ENCODE measurements around the gene ILK.

ILK gene

GRCh38 chr11:6620636-6621035 is 17.1 kb downstream of the ILK start:
- no peaks in the 10 kb centered on the region for H3K36me3 Mint-ChIP-seq
- no peak overlapping the region for H3K27ac Mint-ChIP-seq
- no peaks in the 10 kb centered on the region for H3K27me3 Mint-ChIP-seq
- peaks cover 28% of the 10 kb centered on the region for H3K4me1 Mint-ChIP-seq
- H3K9me3 Mint-ChIP-seq, result no peaks in the 10 kb centered on the region
- no peak overlapping the region for H3K4me3 Mint-ChIP-seq
- no peak for ATAC-seq

- Mint-ChIP-seq H3K27ac (no peak overlapping the region), H3K4me1 (peaks cover 23% of the 10 kb centered on the region), H3K4me3 (no peak overlapping the region), H3K27me3 (no peaks in the 10 kb centered on the region), H3K9me3 (no peaks in the 10 kb centered on the region), H3K36me3 (no peaks in the 10 kb centered on the region)
- no peak for ATAC-seq
These were observed 18.2 kb downstream of the ILK start for GRCh38 chr11:6621711-6622211.

GRCh38 chr11:6622261-6623171 is 18.9 kb downstream of the ILK start:
- H3K36me3 Mint-ChIP-seq, result no peaks in the 10 kb centered on the region

GRCh38 chr11:6623391-6624363 is 20.1 kb downstream of the ILK start:
- Mint-ChIP-seq H3K27ac (peak overlapping the region; percentile 17), H3K4me3 (no peak overlapping the region), H3K36me3 (no peaks in the 10 kb centered on the region), H3K27me3 (no peaks in the 10 kb centered on the region), H3K9me3 (no peaks in the 10 kb centered on the region), H3K4me1 (peaks cover 32% of the 10 kb centered on the region)
- no peak for ATAC-seq

More at GRCh38 chr11:6622261-6623171, 18.9 kb downstream of the ILK start:
- ATAC-seq, result no peak
- no peaks in the 10 kb centered on the region for H3K9me3 Mint-ChIP-seq
- H3K27me3 Mint-ChIP-seq, result no peaks in the 10 kb centered on the region
- H3K27ac Mint-ChIP-seq, result no peak overlapping the region
- H3K4me3 Mint-ChIP-seq, result no peak overlapping the region
- H3K4me1 Mint-ChIP-seq, result peaks cover 23% of the 10 kb centered on the region

- Mint-ChIP-seq H3K4me3 (no peak overlapping the region), H3K27me3 (no peaks in the 10 kb centered on the region), H3K36me3 (no peaks in the 10 kb centered on the region), H3K4me1 (peaks cover 32% of the 10 kb centered on the region), H3K27ac (no peak overlapping the region), H3K9me3 (no peaks in the 10 kb centered on the region)
- no peak for ATAC-seq
These were observed 21.7 kb downstream of the ILK start for GRCh38 chr11:6625156-6625831.

GRCh38 chr11:6625832-6626420 is 22.4 kb downstream of the ILK start:
- no peaks in the 10 kb centered on the region for H3K27me3 Mint-ChIP-seq
- H3K36me3 Mint-ChIP-seq, result no peaks in the 10 kb centered on the region
- no peaks in the 10 kb centered on the region for H3K9me3 Mint-ChIP-seq

GRCh38 chr11:6626971-6627761 is 23.6 kb downstream of the ILK start:
- Mint-ChIP-seq H3K36me3 (no peaks in the 10 kb centered on the region), H3K4me1 (peaks cover 25% of the 10 kb centered on the region), H3K9me3 (no peaks in the 10 kb centered on the region), H3K27me3 (no peaks in the 10 kb centered on the region), H3K4me3 (peak overlapping the region; percentile 59), H3K27ac (peak overlapping the region; percentile 53)
- ATAC-seq, result no peak

More at GRCh38 chr11:6625832-6626420, 22.4 kb downstream of the ILK start:
- H3K4me3 Mint-ChIP-seq, result no peak overlapping the region
- peaks cover 32% of the 10 kb centered on the region for H3K4me1 Mint-ChIP-seq
- ATAC-seq, result no peak
- no peak overlapping the region for H3K27ac Mint-ChIP-seq

- no peaks in the 10 kb centered on the region for H3K9me3 Mint-ChIP-seq
- ATAC-seq, result peak; percentile 57
- H3K4me3 Mint-ChIP-seq, result peak overlapping the region; percentile 59
- peak overlapping the region; percentile 53 for H3K27ac Mint-ChIP-seq
- H3K27me3 Mint-ChIP-seq, result no peaks in the 10 kb centered on the region
- H3K4me1 Mint-ChIP-seq, result peaks cover 25% of the 10 kb centered on the region
- no peaks in the 10 kb centered on the region for H3K36me3 Mint-ChIP-seq
These were observed 24.2 kb downstream of the ILK start for GRCh38 chr11:6627762-6628241.

- no peak overlapping the region for H3K4me3 Mint-ChIP-seq
These were observed 25.0 kb downstream of the ILK start for GRCh38 chr11:6628526-6628925.

GRCh38 chr11:6629573-6629891 is 26.0 kb downstream of the ILK start:
- Mint-ChIP-seq H3K9me3 (no peaks in the 10 kb centered on the region), H3K27ac (no peak overlapping the region), H3K27me3 (no peaks in the 10 kb centered on the region), H3K4me1 (peaks cover 25% of the 10 kb centered on the region), H3K36me3 (no peaks in the 10 kb centered on the region), H3K4me3 (no peak overlapping the region)
- no peak for ATAC-seq

More at GRCh38 chr11:6628526-6628925, 25.0 kb downstream of the ILK start:
- no peaks in the 10 kb centered on the region for H3K9me3 Mint-ChIP-seq
- ATAC-seq, result no peak
- H3K4me1 Mint-ChIP-seq, result peaks cover 25% of the 10 kb centered on the region
- H3K27me3 Mint-ChIP-seq, result no peaks in the 10 kb centered on the region
- no peaks in the 10 kb centered on the region for H3K36me3 Mint-ChIP-seq
- H3K27ac Mint-ChIP-seq, result no peak overlapping the region

- no peak overlapping the region for H3K27ac Mint-ChIP-seq
- H3K36me3 Mint-ChIP-seq, result no peaks in the 10 kb centered on the region
- no peak overlapping the region for H3K4me3 Mint-ChIP-seq
- ATAC-seq, result peak; percentile 20
- no peaks in the 10 kb centered on the region for H3K9me3 Mint-ChIP-seq
- H3K27me3 Mint-ChIP-seq, result no peaks in the 10 kb centered on the region
- peaks cover 25% of the 10 kb centered on the region for H3K4me1 Mint-ChIP-seq
These were observed 26.5 kb downstream of the ILK start for GRCh38 chr11:6629892-6630631.

- Mint-ChIP-seq H3K27me3 (no peaks in the 10 kb centered on the region), H3K4me1 (peaks cover 25% of the 10 kb centered on the region), H3K36me3 (no peaks in the 10 kb centered on the region), H3K27ac (no peak overlapping the region), H3K4me3 (no peak overlapping the region), H3K9me3 (no peaks in the 10 kb centered on the region)
- no peak for ATAC-seq
These were observed 27.2 kb downstream of the ILK start for GRCh38 chr11:6630632-6631291.

GRCh38 chr11:6631361-6631890 is 27.9 kb downstream of the ILK start:
- Mint-ChIP-seq H3K27ac (no peak overlapping the region), H3K9me3 (no peaks in the 10 kb centered on the region), H3K4me3 (no peak overlapping the region), H3K4me1 (peaks cover 21% of the 10 kb centered on the region), H3K36me3 (no peaks in the 10 kb centered on the region), H3K27me3 (no peaks in the 10 kb centered on the region)
- no peak for ATAC-seq
